HL-60 (cell line): ENCODE results near the gene STON1.

Experiments used
- DNase-seq, 2 experiments: peaks; one replicate each; pipeline ENCODE4 v3.0.0-alpha.2; 2010 to 2020; ENCODE audit warnings: low read depth in 1 of 2, low spot score in 1 of 2
- H3K27ac ChIP-seq: fragments of 250-450 bp; sonication (Bioruptor Pico); replicated peaks from 2 replicates; pipeline ENCODE4 v1.5.1; 2020; ENCODE audit warnings: mild to moderate bottlenecking, moderate library complexity
- H3K27me3 ChIP-seq: fragments of 250-450 bp; sonication (Bioruptor Pico); 2 replicates; pipeline ENCODE4 v1.5.1; 2021; ENCODE audit warnings: mild to moderate bottlenecking, moderate library complexity; ENCODE audit not compliant: insufficient read depth, poor library complexity, severe bottlenecking
- H3K4me3 ChIP-seq: replicated peaks from 2 replicates; pipeline ENCODE4 v1.5.1; 2011; ENCODE audit warnings: mild to moderate bottlenecking, control low read depth, low read length; ENCODE audit not compliant: insufficient read depth
- GABPA ChIP-seq: IDR thresholded peaks from 2 replicates; pipeline ENCODE4 v1.6.1; 2012; ENCODE audit warnings: low read depth
- POLR2AphosphoS5 ChIP-seq: IDR thresholded peaks from 2 replicates; pipeline ENCODE4 v1.6.1; 2012; ENCODE audit warnings: low read depth
- SPI1 ChIP-seq: IDR thresholded peaks from 2 replicates; pipeline ENCODE4 v1.6.1; 2012; ENCODE audit warnings: low read depth, mild to moderate bottlenecking, borderline replicate concordance
- TF ChIP-seq, protein P1 (sequence below): IDR thresholded peaks from one replicate; pipeline ENCODE4 v1.5.1; 2011; ENCODE audit warnings: low read length, control low read depth, inconsistent platforms; ENCODE audit not compliant: insufficient read depth
- TF ChIP-seq, protein P2 (sequence below): IDR thresholded peaks from 2 replicates; pipeline ENCODE4 v1.6.1; 2012; ENCODE audit warnings: low read depth; ENCODE audit not compliant: insufficient replicate concordance

The STON1 gene

DNA sequence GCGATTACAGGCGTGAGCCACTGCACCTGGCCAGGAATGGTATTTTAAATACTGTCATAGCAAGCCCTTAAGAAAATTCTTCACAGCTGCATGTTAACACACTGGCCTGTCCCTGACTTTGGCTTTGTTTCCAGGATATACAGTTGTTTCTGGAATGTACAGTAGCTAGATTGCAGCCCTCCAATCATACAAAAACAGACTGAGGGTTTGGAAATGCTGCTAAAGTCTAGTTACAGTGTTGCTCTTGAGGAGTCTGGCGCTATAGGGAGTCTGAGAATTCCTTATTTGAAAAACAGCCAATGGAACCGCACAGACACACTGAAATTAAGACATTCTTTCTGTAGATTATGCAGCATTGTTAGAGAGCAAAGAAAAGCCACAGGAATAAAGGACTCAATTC, 37.7 kb downstream of the STON1 start:
- Histone ChIP-seq H3K27me3 (no peaks in the 10 kb centered on the region), H3K4me3 (no peak overlapping the region), H3K27ac (no peak overlapping the region)
- TF ChIP-seq, protein P1, sequence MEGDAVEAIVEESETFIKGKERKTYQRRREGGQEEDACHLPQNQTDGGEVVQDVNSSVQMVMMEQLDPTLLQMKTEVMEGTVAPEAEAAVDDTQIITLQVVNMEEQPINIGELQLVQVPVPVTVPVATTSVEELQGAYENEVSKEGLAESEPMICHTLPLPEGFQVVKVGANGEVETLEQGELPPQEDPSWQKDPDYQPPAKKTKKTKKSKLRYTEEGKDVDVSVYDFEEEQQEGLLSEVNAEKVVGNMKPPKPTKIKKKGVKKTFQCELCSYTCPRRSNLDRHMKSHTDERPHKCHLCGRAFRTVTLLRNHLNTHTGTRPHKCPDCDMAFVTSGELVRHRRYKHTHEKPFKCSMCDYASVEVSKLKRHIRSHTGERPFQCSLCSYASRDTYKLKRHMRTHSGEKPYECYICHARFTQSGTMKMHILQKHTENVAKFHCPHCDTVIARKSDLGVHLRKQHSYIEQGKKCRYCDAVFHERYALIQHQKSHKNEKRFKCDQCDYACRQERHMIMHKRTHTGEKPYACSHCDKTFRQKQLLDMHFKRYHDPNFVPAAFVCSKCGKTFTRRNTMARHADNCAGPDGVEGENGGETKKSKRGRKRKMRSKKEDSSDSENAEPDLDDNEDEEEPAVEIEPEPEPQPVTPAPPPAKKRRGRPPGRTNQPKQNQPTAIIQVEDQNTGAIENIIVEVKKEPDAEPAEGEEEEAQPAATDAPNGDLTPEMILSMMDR: no peak
- TF ChIP-seq POLR2AphosphoS5: no peak
- no peak for DNase-seq

DNA sequence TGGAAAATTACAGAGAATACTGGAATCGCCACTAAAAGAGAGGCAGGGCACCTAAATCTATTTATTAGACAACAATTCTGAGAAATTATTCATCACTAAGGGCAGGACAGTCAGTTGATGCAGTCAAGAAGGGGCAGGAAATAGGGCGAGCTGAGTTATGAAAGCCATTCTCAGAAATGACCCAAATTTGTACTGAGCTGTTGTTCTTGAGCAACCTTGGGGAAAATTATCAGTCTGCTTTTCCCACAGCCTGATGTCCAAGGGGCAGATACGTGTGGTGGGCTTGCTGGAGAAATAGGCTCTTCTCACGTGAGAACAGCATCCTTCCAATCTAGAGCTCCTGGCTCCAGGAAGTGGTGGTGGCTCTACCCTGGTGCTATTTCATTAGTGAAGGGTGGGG, 38.6 kb downstream of the STON1 start:
- Histone ChIP-seq H3K4me3 (no peak overlapping the region), H3K27ac (no peak overlapping the region), H3K27me3 (no peaks in the 10 kb centered on the region)
- no peak for DNase-seq
- TF ChIP-seq SPI1 (no peak), POLR2AphosphoS5 (no peak), GABPA (no peak)
- TF ChIP-seq, protein P1: no peak
- TF ChIP-seq, protein P2, sequence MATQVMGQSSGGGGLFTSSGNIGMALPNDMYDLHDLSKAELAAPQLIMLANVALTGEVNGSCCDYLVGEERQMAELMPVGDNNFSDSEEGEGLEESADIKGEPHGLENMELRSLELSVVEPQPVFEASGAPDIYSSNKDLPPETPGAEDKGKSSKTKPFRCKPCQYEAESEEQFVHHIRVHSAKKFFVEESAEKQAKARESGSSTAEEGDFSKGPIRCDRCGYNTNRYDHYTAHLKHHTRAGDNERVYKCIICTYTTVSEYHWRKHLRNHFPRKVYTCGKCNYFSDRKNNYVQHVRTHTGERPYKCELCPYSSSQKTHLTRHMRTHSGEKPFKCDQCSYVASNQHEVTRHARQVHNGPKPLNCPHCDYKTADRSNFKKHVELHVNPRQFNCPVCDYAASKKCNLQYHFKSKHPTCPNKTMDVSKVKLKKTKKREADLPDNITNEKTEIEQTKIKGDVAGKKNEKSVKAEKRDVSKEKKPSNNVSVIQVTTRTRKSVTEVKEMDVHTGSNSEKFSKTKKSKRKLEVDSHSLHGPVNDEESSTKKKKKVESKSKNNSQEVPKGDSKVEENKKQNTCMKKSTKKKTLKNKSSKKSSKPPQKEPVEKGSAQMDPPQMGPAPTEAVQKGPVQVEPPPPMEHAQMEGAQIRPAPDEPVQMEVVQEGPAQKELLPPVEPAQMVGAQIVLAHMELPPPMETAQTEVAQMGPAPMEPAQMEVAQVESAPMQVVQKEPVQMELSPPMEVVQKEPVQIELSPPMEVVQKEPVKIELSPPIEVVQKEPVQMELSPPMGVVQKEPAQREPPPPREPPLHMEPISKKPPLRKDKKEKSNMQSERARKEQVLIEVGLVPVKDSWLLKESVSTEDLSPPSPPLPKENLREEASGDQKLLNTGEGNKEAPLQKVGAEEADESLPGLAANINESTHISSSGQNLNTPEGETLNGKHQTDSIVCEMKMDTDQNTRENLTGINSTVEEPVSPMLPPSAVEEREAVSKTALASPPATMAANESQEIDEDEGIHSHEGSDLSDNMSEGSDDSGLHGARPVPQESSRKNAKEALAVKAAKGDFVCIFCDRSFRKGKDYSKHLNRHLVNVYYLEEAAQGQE: no peak

DNA sequence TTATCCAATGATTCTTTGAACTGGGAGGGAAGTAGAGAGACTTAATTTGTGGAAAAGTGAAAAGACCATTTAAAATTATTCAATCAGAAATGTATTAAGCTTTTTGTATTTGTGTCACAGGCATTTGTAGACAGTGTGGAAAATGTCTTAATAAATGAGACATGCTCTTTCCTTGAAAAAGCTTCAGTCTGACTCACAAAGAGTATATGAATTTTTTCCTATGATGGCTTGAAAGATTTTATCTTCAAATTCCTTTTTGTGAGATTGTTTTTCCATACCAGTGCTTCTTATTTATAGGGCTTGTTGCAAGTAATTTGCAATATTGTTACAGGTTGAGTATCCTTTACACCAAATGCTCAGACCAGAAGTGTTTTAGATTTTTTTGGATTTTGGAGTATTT, 39.5 kb downstream of the STON1 start:
- no peaks in the 10 kb centered on the region for H3K27me3 ChIP-seq
- H3K27ac ChIP-seq: no peak overlapping the region
- DNase-seq: no peak
- TF ChIP-seq SPI1 (no peak), GABPA (no peak), POLR2AphosphoS5 (no peak)
- TF ChIP-seq, protein P2: no peak
- TF ChIP-seq, protein P1: no peak
- H3K4me3 ChIP-seq: no peak overlapping the region

DNA sequence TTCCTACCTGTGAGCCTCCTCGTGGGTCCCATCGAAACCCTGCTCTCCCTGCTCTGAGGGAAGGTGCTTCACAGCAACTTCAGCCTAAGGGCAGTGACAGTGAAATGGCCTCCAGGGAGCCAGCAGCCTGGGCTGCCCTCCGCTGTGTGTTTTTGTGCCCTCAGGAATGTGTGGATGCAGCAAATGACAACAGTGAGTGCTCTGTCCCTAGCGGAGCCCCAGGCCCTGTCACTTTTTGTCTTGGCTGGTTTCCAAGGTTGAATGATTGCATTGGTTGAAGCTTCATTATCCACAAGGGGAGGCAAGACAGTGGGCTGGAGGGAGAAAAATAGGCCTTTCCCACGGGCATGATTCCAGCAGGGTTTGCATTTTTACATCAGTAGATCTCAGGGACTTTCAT, 42.9 kb downstream of the STON1 start:
- Histone ChIP-seq H3K27ac (no peak overlapping the region), H3K27me3 (no peaks in the 10 kb centered on the region), H3K4me3 (no peak overlapping the region)
- TF ChIP-seq GABPA (no peak), POLR2AphosphoS5 (no peak)
- TF ChIP-seq, protein P2: no peak
- no peak for DNase-seq
